LNCaP clone FGC (cell line): ENCODE data around the gene STPG4.

Source experiments
- DNase-seq: peaks from one replicate; pipeline ENCODE4 v3.0.0-alpha.2; 2011; ENCODE audit warnings: low read depth
- H3K4me3 ChIP-seq: 2 replicates; pipeline ENCODE4 v1.5.1; 2011; ENCODE audit warnings: mild to moderate bottlenecking, low read depth, low read length, control low read depth
- TF ChIP-seq, protein P1 (sequence below): IDR thresholded peaks from 2 replicates; pipeline ENCODE4 v1.5.1; 2012; ENCODE audit warnings: mild to moderate bottlenecking; ENCODE audit not compliant: control insufficient read depth, insufficient read depth; ENCODE audit errors: extremely low read depth

STPG4 gene

DNA sequence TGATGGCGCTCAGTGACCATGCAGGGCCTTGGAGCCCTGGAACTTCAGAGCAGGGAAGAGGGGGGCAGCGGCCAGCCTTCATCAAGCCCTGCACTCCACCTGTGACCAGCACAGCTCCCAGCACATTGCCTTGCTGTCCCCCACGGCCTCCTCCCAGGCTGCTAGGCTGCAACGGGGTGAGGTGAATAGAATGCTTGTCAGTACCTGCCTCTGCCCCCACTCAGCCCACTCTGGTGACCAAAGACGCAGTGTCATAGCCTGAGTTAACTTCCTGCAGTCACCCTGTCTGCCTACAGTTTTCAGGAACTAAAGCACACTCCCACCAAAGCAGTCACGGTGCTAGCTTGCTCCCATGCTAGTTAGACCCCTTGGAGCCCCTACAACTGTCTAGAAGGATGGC is 72.1 kb downstream of the STPG4 start:
- TF ChIP-seq, protein P1, sequence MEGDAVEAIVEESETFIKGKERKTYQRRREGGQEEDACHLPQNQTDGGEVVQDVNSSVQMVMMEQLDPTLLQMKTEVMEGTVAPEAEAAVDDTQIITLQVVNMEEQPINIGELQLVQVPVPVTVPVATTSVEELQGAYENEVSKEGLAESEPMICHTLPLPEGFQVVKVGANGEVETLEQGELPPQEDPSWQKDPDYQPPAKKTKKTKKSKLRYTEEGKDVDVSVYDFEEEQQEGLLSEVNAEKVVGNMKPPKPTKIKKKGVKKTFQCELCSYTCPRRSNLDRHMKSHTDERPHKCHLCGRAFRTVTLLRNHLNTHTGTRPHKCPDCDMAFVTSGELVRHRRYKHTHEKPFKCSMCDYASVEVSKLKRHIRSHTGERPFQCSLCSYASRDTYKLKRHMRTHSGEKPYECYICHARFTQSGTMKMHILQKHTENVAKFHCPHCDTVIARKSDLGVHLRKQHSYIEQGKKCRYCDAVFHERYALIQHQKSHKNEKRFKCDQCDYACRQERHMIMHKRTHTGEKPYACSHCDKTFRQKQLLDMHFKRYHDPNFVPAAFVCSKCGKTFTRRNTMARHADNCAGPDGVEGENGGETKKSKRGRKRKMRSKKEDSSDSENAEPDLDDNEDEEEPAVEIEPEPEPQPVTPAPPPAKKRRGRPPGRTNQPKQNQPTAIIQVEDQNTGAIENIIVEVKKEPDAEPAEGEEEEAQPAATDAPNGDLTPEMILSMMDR, result no peak
- no peak overlapping the region for H3K4me3 ChIP-seq
- no peak for DNase-seq

DNA sequence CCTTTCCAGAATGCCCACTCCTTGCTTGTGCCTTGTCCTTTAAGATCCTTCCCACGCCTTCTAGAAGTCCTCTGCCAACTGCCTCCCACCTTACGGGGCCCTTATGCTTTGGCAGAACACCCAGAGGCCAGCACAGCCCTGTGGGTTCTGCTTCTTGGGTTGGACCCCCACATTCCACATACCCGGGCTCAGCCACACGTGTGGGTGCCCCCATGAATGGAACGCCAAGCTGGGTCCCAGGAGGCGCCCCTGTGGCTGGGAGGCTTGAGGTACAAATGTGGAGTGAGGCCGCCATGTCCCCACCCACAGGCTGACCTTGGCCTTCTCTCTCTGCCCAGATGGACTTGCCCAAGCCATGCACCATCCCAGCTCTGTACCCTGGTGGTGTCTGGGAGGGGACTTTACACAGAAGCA is 74.2 kb downstream of the STPG4 start:
- no peak for DNase-seq
- H3K4me3 ChIP-seq, result no peak overlapping the region
- TF ChIP-seq, protein P1, result no peak

DNA sequence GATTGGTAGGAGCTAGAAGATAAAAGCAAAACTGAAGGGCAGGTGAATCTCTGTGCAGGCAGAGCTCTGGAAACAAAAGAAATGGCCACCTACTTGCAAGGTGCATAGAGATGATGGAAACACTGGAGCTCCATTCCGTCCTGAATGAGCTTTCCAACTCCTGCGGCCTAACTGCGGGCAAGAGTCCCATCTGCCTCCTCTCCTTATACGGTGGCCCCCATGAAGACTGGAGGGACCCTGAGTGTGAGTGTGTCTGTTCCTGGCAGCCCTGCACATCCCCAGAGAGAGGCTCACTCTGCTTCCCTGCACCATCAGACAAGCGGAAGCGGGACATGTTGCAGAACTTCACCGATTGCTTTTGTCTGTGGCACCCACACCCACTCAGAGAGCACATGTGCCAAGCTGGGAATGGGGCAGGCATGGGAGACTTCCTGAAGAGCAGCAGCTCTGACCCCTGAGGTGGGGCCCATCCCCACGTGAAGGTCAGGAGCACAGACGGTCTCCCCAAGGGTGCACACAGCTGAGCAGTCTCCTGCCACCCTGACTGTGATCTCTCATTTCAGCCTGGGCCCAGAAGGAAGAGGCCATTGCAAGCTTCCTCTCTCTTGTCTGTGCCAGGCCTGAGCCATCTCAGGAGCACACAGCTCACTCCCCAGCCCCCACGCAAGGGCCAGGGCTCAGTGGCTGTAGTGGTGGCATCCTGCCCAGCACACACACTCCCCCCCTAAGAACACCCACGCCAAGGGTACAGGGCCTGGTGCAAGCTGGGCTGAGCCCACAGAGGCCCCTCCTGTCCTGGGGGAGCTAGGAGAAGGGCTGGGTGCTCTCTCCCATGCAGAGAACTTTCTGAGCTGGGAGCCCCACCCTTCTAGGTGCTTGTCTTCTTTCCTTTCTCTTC is 75.3 kb downstream of the STPG4 start:
- no peak overlapping the region for H3K4me3 ChIP-seq
- no peak for DNase-seq
- TF ChIP-seq, protein P1, result no peak

DNA sequence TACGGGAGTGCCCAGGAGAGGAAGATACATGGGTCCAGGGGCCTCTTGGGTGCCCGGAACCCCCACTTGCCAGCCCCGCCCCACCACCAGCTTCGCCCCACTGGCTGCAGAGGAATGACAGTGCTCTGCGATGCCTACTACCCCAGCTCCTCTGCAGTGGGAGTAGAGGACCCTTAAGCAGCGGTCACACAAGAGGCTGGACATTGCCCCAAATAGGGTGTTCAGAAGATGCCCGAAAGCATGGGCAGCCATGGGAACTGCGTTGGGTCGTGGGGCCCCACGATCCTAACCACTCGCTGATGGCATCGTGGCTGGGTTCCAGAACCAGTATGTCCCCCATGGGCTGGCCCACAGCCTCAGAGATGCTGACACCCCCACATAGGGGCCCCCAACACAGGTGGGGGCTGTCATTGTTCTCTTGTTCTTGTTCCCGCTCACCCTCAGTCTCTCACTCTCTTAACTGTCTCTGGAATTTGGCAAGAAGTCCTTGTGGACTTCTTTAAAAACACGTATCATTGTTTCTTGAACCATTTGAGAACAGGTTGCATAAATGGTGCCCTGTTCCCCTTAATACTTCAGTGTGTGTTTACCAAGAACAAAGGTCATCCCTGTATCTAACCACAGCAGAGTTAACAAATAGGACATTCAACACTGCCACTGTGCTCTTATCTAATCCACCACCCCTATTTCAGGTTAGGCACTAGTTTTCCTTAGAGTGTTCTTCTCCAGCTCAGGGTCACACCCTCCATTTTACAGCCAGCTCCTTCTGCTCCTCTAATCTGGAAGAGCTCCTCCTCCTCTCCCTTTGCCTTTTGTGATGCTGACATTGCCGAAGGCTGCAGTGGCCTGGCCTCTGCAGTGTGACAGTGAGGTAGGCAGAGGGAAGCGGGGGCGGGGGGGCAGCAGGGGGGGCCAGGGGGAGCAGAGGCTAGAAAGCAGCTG is 76.3 kb downstream of the STPG4 start:
- TF ChIP-seq, protein P1, result no peak
- H3K4me3 ChIP-seq, result no peak overlapping the region
- no peak for DNase-seq

DNA sequence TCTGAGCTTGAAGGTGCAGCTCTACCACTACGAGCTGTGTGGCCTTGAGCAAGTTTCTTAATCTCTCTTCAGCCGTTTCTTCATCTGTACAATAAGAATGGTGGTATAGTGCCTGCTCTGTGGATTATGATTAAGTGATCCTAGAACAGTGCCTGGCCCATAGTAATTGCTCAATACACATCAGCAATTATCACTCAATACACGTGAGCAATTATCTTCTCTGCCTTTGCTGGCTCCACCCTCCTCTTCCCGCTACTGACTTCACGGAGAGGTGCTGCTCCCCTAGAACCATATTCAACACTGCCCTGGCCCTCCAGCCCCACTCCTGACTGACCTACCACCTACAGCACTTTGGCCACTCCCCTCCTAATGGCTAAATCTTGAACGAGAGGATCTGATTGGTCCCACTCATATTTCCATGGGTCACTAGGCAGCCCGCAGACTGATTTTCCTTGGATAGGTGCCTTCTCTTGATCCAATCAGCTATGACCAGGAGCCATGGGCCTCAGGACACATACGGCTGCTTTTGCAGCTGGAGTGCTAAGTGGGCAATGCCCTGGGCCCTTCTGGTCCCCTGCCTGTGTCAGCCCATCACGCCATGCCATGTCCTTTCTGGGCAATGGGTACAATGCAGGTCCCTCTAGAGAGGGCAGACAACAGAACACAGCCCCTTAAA is 77.5 kb downstream of the STPG4 start:
- TF ChIP-seq, protein P1, result no peak
- DNase-seq, result no peak

DNA sequence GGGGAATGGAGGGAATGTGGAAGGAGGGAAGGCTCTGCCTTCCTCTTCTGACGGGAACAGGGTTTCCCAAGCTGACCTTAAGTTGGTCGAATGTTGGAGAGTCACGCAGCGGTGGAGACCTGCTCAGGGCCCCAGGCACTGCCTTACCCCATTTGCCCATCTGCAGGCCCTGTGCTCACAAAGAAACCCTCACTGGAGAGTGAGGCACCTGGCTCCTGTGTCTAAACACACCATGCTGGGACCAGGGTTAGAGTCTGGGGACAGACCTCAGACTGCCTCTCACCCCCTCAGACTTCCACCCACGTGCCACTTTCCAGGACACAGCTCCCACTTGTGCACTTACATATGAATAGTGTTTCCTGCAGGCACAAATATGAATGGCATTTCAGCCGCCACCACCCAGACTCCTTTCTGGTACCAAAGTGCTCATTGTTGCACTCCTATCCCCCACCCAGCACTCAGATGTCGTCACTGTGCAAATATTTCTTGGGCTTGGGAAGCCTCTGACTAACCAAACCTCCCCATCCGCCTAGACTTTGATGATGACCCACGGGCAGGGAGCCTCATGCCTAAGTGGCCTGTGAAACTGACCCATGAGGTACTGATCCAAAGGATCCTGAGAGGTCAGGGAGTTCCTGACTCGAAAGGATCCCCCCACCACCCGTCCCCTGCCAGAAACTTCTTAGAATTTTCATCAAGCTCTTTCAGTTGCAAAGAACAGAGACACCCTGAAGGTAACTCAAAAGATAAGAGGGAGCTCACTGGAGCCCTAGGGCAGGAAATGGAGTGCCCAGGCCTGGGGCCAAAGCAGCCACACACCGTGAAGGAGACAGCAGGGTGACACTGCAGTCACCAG is 78.3 kb downstream of the STPG4 start:
- no peak overlapping the region for H3K4me3 ChIP-seq
- DNase-seq, result no peak
- TF ChIP-seq, protein P1, result no peak

More for the DNA sequence above, 77.5 kb downstream of the STPG4 start:
- H3K4me3 ChIP-seq, result no peak overlapping the region
